Stimulated activated CD8-positive, alpha-beta memory T cell treated with anti-CD3 and anti-CD28 coated beads, Interleukin-4, amount 100 ng/mL, for 24 hours (primary cell): ENCODE data around the gene RPL41.
"Not testable (repeated sequence)": the region's sequence is repeated elsewhere in the genome, so short reads cannot be mapped to it uniquely, and the experiment has no call there.

Experiments
- DNase-seq: peaks from one replicate; pipeline ENCODE4 v3.0.0-alpha.2; 2020; ENCODE audit warnings: low read depth

RPL41 gene

GRCh38 chr12:56116267-56117081 is at the start of gene RPL41:
TSS of gene RPL41 (plus strand) at chr12:56116633.
- peak; percentile 90 for DNase-seq

- no peak for DNase-seq
These were observed 44.8 kb upstream of the RPL41 start for GRCh38 chr12:56071648-56072047.

GRCh38 chr12:56074396-56074795 is 42.0 kb upstream of the RPL41 start:
- DNase-seq: no peak

GRCh38 chr12:56077966-56078365 is 38.5 kb upstream of the RPL41 start:
- not testable (repeated sequence) for DNase-seq

- DNase-seq: no peak
These were observed 38.0 kb upstream of the RPL41 start for GRCh38 chr12:56078427-56078826.

- peak; percentile 24 for DNase-seq
These were observed 37.3 kb upstream of the RPL41 start for GRCh38 chr12:56078931-56079722.

GRCh38 chr12:56079723-56080555 is 36.5 kb upstream of the RPL41 start, which contains the start of gene ERBB3:
TSS of gene ERBB3 (plus strand) at chr12:56080165. CDS start at chr12:56080301, 136 bp downstream.
- peak; percentile 64 for DNase-seq

- no peak for DNase-seq
These were observed 35.8 kb upstream of the RPL41 start for GRCh38 chr12:56080556-56081138.

- DNase-seq: no peak
These were observed 34.8 kb upstream of the RPL41 start for GRCh38 chr12:56081393-56082347.

GRCh38 chr12:56082382-56082781 is 34.1 kb upstream of the RPL41 start:
- no peak for DNase-seq

- DNase-seq: no peak
These were observed 33.5 kb upstream of the RPL41 start for GRCh38 chr12:56082967-56083366.

- no peak for DNase-seq
These were observed 31.4 kb upstream of the RPL41 start for GRCh38 chr12:56084958-56085543.

GRCh38 chr12:56086096-56086495 is 30.3 kb upstream of the RPL41 start:
- no peak for DNase-seq

- no peak for DNase-seq
These were observed 29.8 kb upstream of the RPL41 start for GRCh38 chr12:56086608-56087007.

- DNase-seq: no peak
These were observed 29.2 kb upstream of the RPL41 start for GRCh38 chr12:56087220-56087619.

- no peak for DNase-seq
These were observed 18.7 kb upstream of the RPL41 start for GRCh38 chr12:56097738-56098137.

GRCh38 chr12:56098592-56098991 is 17.8 kb upstream of the RPL41 start:
- DNase-seq: no peak

GRCh38 chr12:56099787-56100186 is 16.6 kb upstream of the RPL41 start:
- DNase-seq: no peak

GRCh38 chr12:56101045-56101444 is 15.4 kb upstream of the RPL41 start:
- DNase-seq: no peak

- no peak for DNase-seq
These were observed 13.8 kb upstream of the RPL41 start for GRCh38 chr12:56102683-56103065.
